ENCODE results near the gene IGHMBP2.

The IGHMBP2 gene

DNA sequence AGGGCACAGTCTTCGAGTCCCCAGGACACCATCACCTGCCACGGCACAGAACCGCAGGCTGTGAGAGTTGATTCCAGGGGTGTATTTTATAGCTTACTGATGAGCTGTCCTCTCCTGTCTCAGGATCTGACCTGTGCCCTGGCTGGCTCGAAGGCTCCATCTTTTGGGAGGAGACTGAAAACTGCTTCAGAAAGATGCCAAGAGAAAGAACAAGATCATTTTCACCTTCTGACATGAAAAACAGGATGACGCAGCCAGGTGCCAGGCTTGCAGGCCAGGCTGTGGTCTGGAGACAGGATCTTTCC lies 74.9 kb downstream of the IGHMBP2 start:
- no peak overlapping the region for H3K4me2 ChIP-seq (ENCODE audit: insufficient read depth, low read length, poor library complexity, severe bottlenecking)
- H3K4ac ChIP-seq (ENCODE audit: low read length): no peak overlapping the region
- peak overlapping the region; percentile 75 for H2AFZ ChIP-seq (ENCODE audit: low read length)
- H3K23ac ChIP-seq (ENCODE audit: low read depth, low read length, poor library complexity): no peak overlapping the region
- no peaks in the 10 kb centered on the region for H3K9me3 ChIP-seq (replicated peaks in 1 of 2; ENCODE audit: control insufficient read depth in 2 of 2, insufficient read depth in 1 of 2, low read depth in 1 of 2, low read length in 2 of 2)
- H4K91ac ChIP-seq (ENCODE audit: low read depth, low read length, poor library complexity): no peak overlapping the region
- no peak overlapping the region for H4K8ac ChIP-seq (ENCODE audit: low read depth, low read length)
- H3K9ac ChIP-seq (ENCODE audit: low read depth, low read length, poor library complexity): no peak overlapping the region
- H3K18ac ChIP-seq (ENCODE audit: low read length): no peak overlapping the region
- DNase-seq (ENCODE audit: low spot score): no peak
- WGBS, 2 donors (ENCODE audit: extremely low coverage in 2 of 2, insufficient read length in 2 of 2, insufficient replicate concordance in 1 of 2): no CpG with 5 or more reads among the region's 5 CpGs
- no peak overlapping the region for H2BK12ac ChIP-seq (ENCODE audit: low read length)
- no peak overlapping the region for H2BK15ac ChIP-seq (ENCODE audit: low read length)
- H3K27me3 ChIP-seq (ENCODE audit: control insufficient read depth in 3 of 3, insufficient read depth in 3 of 3, low read depth in 1 of 3, low read length in 3 of 3): peaks cover 0 to 22% (median 0%) of the 10 kb centered on the region in 3 experiments
- H3K36me3 ChIP-seq (replicated peaks in 1 of 2; ENCODE audit: control insufficient read depth in 2 of 2, insufficient read depth in 2 of 2, low read length in 2 of 2): no peaks in the 10 kb centered on the region
- H3K14ac ChIP-seq (ENCODE audit: low read length): no peak overlapping the region
- H3K4me3 ChIP-seq (ENCODE audit: low read length in 2 of 2): no peak overlapping the region
- no peak overlapping the region for H2BK120ac ChIP-seq (ENCODE audit: low read depth, low read length)
- H2BK5ac ChIP-seq (ENCODE audit: low read length): no peak overlapping the region
- H3K79me1 ChIP-seq (ENCODE audit: low read depth, low read length): no peaks in the 10 kb centered on the region
- no peak overlapping the region for H2AK5ac ChIP-seq (ENCODE audit: low read depth, low read length)
- no peak overlapping the region for H3K27ac ChIP-seq (replicated peaks; ENCODE audit: low read length)
- H3K4me1 ChIP-seq (ENCODE audit: control insufficient read depth in 2 of 2, insufficient read depth in 1 of 2, low read depth in 1 of 2, low read length in 2 of 2): no peaks in the 10 kb centered on the region

DNA sequence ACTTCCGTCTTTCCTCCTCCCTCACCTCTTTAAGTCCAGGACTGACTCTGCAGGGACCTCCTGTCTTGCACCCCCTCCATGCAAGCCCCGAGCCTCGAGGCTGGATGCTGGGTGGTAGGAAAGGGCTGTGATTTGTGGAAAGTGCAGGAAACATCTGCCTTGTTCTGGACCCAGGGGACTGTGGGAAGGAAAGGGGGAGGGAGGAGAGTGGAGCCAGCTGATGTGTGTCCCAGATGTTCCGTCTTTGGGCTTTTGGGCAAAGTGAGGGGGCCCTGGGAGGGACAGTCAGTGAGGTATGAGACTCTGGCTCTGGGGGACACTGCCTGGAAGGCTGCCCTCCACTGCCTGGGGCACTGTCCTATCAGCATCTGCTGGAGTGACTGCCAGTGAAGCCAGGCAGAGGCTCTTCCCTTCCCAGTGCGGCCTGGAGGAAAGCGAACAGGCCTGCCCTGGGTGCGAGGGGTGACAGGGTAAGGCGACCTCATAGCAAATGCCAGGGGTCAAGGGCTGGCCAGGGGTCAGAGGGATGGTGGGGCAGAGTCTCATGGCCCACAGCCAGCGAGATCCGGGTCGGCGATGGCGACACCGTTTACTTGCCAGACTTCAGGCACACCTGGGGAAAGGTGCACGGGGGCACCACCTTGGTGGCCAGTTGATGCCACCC lies 75.4 kb downstream of the IGHMBP2 start:
- H3K14ac ChIP-seq (ENCODE audit: low read length): no peak overlapping the region
- no peaks in the 10 kb centered on the region for H3K79me1 ChIP-seq (ENCODE audit: low read depth, low read length)
- no peak overlapping the region for H3K27ac ChIP-seq (replicated peaks; ENCODE audit: low read length)
- H3K36me3 ChIP-seq (replicated peaks in 1 of 2; ENCODE audit: control insufficient read depth in 2 of 2, insufficient read depth in 2 of 2, low read length in 2 of 2): no peaks in the 10 kb centered on the region
- no peak overlapping the region for H2BK5ac ChIP-seq (ENCODE audit: low read length)
- peak overlapping the region; percentile 42 for H3K18ac ChIP-seq (ENCODE audit: low read length)
- H3K4me2 ChIP-seq (ENCODE audit: insufficient read depth, low read length, poor library complexity, severe bottlenecking): no peak overlapping the region
- H3K9ac ChIP-seq (ENCODE audit: low read depth, low read length, poor library complexity): no peak overlapping the region
- H3K9me3 ChIP-seq (replicated peaks in 1 of 2; ENCODE audit: control insufficient read depth in 2 of 2, insufficient read depth in 1 of 2, low read depth in 1 of 2, low read length in 2 of 2): no peaks in the 10 kb centered on the region
- no peak overlapping the region for H2BK12ac ChIP-seq (ENCODE audit: low read length)
- H4K8ac ChIP-seq (ENCODE audit: low read depth, low read length): no peak overlapping the region
- H2AK5ac ChIP-seq (ENCODE audit: low read depth, low read length): peak overlapping the region; percentile 51
- H3K4me1 ChIP-seq (ENCODE audit: control insufficient read depth in 2 of 2, insufficient read depth in 1 of 2, low read depth in 1 of 2, low read length in 2 of 2): no peaks in the 10 kb centered on the region
- H2AFZ ChIP-seq (ENCODE audit: low read length): peak overlapping the region; percentile 75
- no peak overlapping the region for H4K91ac ChIP-seq (ENCODE audit: low read depth, low read length, poor library complexity)
- H3K4ac ChIP-seq (ENCODE audit: low read length): no peak overlapping the region
- no peak for DNase-seq (ENCODE audit: low spot score)
- WGBS, 2 donors (ENCODE audit: extremely low coverage in 2 of 2, insufficient read length in 2 of 2, insufficient replicate concordance in 1 of 2): no CpG with 5 or more reads among the region's 15 CpGs
- H3K23ac ChIP-seq (ENCODE audit: low read depth, low read length, poor library complexity): peak overlapping the region; percentile 49
- H2BK15ac ChIP-seq (ENCODE audit: low read length): no peak overlapping the region
- no peak overlapping the region for H2BK120ac ChIP-seq (ENCODE audit: low read depth, low read length)
- H3K4me3 ChIP-seq (ENCODE audit: low read length in 2 of 2): no peak overlapping the region
- peaks cover 0 to 22% (median 0%) of the 10 kb centered on the region in 3 experiments for H3K27me3 ChIP-seq (ENCODE audit: control insufficient read depth in 3 of 3, insufficient read depth in 3 of 3, low read depth in 1 of 3, low read length in 3 of 3)

DNA sequence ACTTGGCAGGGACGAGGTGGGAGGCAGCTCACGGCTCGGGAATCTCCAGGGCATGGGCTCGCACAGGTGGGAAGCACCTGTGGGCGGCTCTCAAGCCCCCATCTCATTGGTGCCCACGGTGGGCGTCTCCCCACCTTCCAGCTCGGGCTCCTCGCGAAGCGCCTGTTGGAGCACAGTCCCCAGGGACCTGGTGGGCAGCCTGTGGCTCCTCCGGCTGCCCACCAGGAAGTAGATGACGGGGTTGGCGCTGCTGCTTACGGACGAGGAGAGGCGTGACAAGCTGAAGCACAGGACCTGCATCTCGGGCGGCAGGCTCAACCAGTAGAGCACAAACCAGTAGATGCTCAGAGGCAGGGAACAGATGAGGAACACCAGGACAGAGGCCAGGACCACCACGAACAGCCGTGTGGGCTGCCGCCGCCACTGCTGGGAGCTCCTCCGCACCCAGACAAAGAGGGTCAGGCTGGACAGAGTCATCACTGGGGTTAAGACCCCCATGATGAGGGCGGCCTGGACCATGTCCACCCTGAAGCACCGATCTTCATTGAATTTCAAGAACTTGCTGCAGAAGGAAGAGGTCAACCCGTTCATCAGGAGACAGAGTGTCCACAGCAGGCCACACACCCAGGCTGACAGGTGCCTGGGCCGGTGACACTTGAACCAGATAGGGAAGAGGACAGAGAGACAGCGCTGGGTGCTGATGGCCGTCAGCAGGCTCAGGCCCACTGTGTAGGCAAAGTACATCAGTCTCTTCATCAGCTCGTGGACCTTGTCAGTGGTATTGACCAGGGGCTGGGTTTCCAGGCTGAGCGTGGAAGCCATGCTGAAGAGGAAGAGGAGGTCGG lies 76.5 kb downstream of the IGHMBP2 start:
- Histone ChIP-seq H3K27ac (replicated peaks; ENCODE audit: low read length) (no peak overlapping the region), H2AFZ (ENCODE audit: low read length) (no peak overlapping the region), H3K9ac (ENCODE audit: low read depth, low read length, poor library complexity) (no peak overlapping the region), H2BK12ac (ENCODE audit: low read length) (peak overlapping the region; percentile 89), H2BK15ac (ENCODE audit: low read length) (no peak overlapping the region), H2AK5ac (ENCODE audit: low read depth, low read length) (peak overlapping the region; percentile 40), H4K91ac (ENCODE audit: low read depth, low read length, poor library complexity) (peak overlapping the region; percentile 19), H3K27me3 (ENCODE audit: control insufficient read depth in 3 of 3, insufficient read depth in 3 of 3, low read depth in 1 of 3, low read length in 3 of 3) (peaks cover 0 to 22% (median 0%) of the 10 kb centered on the region in 3 experiments), H3K9me3 (replicated peaks in 1 of 2; ENCODE audit: control insufficient read depth in 2 of 2, insufficient read depth in 1 of 2, low read depth in 1 of 2, low read length in 2 of 2) (no peaks in the 10 kb centered on the region), H4K8ac (ENCODE audit: low read depth, low read length) (peak overlapping the region; percentile 27), H3K18ac (ENCODE audit: low read length) (peak overlapping the region; percentile 59), H2BK5ac (ENCODE audit: low read length) (no peak overlapping the region), H3K23ac (ENCODE audit: low read depth, low read length, poor library complexity) (peak overlapping the region; percentile 49), H3K4me1 (ENCODE audit: control insufficient read depth in 2 of 2, insufficient read depth in 1 of 2, low read depth in 1 of 2, low read length in 2 of 2) (no peaks in the 10 kb centered on the region), H3K4me3 (ENCODE audit: low read length in 2 of 2) (no peak overlapping the region), H3K4ac (ENCODE audit: low read length) (no peak overlapping the region), H3K4me2 (ENCODE audit: insufficient read depth, low read length, poor library complexity, severe bottlenecking) (no peak overlapping the region), H3K36me3 (replicated peaks in 1 of 2; ENCODE audit: control insufficient read depth in 2 of 2, insufficient read depth in 2 of 2, low read length in 2 of 2) (no peaks in the 10 kb centered on the region), H3K14ac (ENCODE audit: low read length) (peak overlapping the region; percentile 66), H2BK120ac (ENCODE audit: low read depth, low read length) (no peak overlapping the region), H3K79me1 (ENCODE audit: low read depth, low read length) (no peaks in the 10 kb centered on the region)
- no peak for DNase-seq (ENCODE audit: low spot score)
- WGBS, 2 donors (ENCODE audit: extremely low coverage in 2 of 2, insufficient read length in 2 of 2, insufficient replicate concordance in 1 of 2): no CpG with 5 or more reads among the region's 33 CpGs

DNA sequence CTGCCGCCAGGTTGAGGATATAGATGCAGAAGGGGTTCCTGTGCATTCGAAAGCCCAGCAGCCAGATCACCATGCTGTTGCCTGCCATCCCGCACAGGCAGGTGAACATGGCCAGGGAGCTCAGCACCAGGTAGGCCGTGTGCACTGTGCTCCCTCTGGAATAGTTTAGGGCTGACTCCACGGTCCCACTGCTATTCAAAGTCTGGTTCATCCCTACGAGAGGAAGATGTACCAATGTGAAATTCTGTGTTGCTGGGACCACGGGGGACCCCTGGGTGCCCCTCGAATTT lies 77.0 kb downstream of the IGHMBP2 start, which contains the start of gene MRGPRD:
TSS of gene MRGPRD (minus strand) at position 211 of the 290 bp plus-strand sequence. CDS start at position 211, 0 bp downstream.
- H2AFZ ChIP-seq (ENCODE audit: low read length): no peak within 1 kb of the TSS
- H3K36me3 ChIP-seq (replicated peaks in 1 of 2; ENCODE audit: control insufficient read depth in 2 of 2, insufficient read depth in 2 of 2, low read length in 2 of 2): no peaks in the 10 kb centered on the region
- no peaks in the 10 kb centered on the region for H3K9me3 ChIP-seq (replicated peaks in 1 of 2; ENCODE audit: control insufficient read depth in 2 of 2, insufficient read depth in 1 of 2, low read depth in 1 of 2, low read length in 2 of 2)
- H3K4me2 ChIP-seq (ENCODE audit: insufficient read depth, low read length, poor library complexity, severe bottlenecking): no peak within 1 kb of the TSS
- peak within 1 kb of the TSS; percentile 89 for H2BK12ac ChIP-seq (ENCODE audit: low read length)
- no peak within 1 kb of the TSS for H2BK15ac ChIP-seq (ENCODE audit: low read length)
- H4K91ac ChIP-seq (ENCODE audit: low read depth, low read length, poor library complexity): peak within 1 kb of the TSS; percentile 19
- peak within 1 kb of the TSS; percentile 40 for H2AK5ac ChIP-seq (ENCODE audit: low read depth, low read length)
- WGBS, 2 donors (ENCODE audit: extremely low coverage in 2 of 2, insufficient read length in 2 of 2, insufficient replicate concordance in 1 of 2): no CpG with 5 or more reads among the region's 8 CpGs
- no peak within 1 kb of the TSS for H3K4ac ChIP-seq (ENCODE audit: low read length)
- H3K27me3 ChIP-seq (ENCODE audit: control insufficient read depth in 3 of 3, insufficient read depth in 3 of 3, low read depth in 1 of 3, low read length in 3 of 3): peaks cover 0 to 22% (median 0%) of the 10 kb centered on the region in 3 experiments
- H4K8ac ChIP-seq (ENCODE audit: low read depth, low read length): peak within 1 kb of the TSS; percentile 27
- DNase-seq (ENCODE audit: low spot score): no peak
- peak within 1 kb of the TSS; percentile 66 for H3K14ac ChIP-seq (ENCODE audit: low read length)
- no peaks in the 10 kb centered on the region for H3K4me1 ChIP-seq (ENCODE audit: control insufficient read depth in 2 of 2, insufficient read depth in 1 of 2, low read depth in 1 of 2, low read length in 2 of 2)
- peak within 1 kb of the TSS; percentile 59 for H3K18ac ChIP-seq (ENCODE audit: low read length)
- no peak within 1 kb of the TSS for H2BK120ac ChIP-seq (ENCODE audit: low read depth, low read length)
- H3K27ac ChIP-seq (replicated peaks; ENCODE audit: low read length): no peak within 1 kb of the TSS
- no peak within 1 kb of the TSS for H3K4me3 ChIP-seq (ENCODE audit: low read length in 2 of 2)
- H3K9ac ChIP-seq (ENCODE audit: low read depth, low read length, poor library complexity): no peak within 1 kb of the TSS
- H3K79me1 ChIP-seq (ENCODE audit: low read depth, low read length): no peaks in the 10 kb centered on the region
- H2BK5ac ChIP-seq (ENCODE audit: low read length): no peak within 1 kb of the TSS
- H3K23ac ChIP-seq (ENCODE audit: low read depth, low read length, poor library complexity): peak within 1 kb of the TSS; percentile 49

Measured in neuronal stem cell (in vitro differentiated cells).